OCI-LY1 (cell line): Measurements from ENCODE around the gene CTNNA3.

ENCODE experiments used
- EZH2 ChIP-seq: fragments of 200-600 bp; sonication (generic), shearing (Covaris generic); IDR thresholded peaks from 2 replicates; pipeline ENCODE4 v1.8.0; 2017; ENCODE audit warnings: borderline replicate concordance, mixed run types, mild to moderate bottlenecking, antibody characterized with exemption, low read length, moderate library complexity, mixed read lengths
- TF ChIP-seq, protein P1 (sequence below): fragments of 200-600 bp; sonication (generic), shearing (Covaris generic); IDR thresholded peaks from 2 replicates; pipeline ENCODE4 v1.5.1; 2017; ENCODE audit warnings: mild to moderate bottlenecking, antibody characterized with exemption, low read length, moderate library complexity, mixed read lengths

DNA sequence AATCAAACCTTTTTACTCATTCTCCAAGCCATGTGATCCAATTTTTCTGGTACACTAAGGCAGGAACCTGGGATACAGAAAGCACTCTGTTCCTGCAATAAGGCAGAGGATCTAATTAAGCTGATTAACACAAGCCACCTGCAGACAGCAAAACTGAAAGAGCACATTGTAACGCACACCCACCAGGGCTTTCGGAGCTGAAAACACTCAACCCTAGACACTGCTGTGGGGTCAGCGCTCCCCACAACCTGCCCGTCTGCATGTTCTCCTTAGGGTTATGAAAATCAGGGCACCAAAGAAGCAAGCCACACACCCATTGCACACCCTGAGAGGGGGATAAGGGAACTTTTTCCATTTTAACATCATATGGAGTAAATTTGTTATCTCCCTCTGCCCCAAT is 1792.4 kb downstream of the CTNNA3 start:
- TF ChIP-seq, protein P1, sequence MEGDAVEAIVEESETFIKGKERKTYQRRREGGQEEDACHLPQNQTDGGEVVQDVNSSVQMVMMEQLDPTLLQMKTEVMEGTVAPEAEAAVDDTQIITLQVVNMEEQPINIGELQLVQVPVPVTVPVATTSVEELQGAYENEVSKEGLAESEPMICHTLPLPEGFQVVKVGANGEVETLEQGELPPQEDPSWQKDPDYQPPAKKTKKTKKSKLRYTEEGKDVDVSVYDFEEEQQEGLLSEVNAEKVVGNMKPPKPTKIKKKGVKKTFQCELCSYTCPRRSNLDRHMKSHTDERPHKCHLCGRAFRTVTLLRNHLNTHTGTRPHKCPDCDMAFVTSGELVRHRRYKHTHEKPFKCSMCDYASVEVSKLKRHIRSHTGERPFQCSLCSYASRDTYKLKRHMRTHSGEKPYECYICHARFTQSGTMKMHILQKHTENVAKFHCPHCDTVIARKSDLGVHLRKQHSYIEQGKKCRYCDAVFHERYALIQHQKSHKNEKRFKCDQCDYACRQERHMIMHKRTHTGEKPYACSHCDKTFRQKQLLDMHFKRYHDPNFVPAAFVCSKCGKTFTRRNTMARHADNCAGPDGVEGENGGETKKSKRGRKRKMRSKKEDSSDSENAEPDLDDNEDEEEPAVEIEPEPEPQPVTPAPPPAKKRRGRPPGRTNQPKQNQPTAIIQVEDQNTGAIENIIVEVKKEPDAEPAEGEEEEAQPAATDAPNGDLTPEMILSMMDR, result no peak
- no peak for TF ChIP-seq EZH2
